ENCODE measurements around the gene KIAA1549.
"Not testable (repeated sequence)": the region's sequence is repeated elsewhere in the genome, so short reads cannot be mapped to it uniquely, and the experiment has no call there.

The KIAA1549 gene

GRCh38 chr7:138845711-138846110 lies 135.5 kb downstream of the KIAA1549 start:
- DNase-seq: no peak

DNA sequence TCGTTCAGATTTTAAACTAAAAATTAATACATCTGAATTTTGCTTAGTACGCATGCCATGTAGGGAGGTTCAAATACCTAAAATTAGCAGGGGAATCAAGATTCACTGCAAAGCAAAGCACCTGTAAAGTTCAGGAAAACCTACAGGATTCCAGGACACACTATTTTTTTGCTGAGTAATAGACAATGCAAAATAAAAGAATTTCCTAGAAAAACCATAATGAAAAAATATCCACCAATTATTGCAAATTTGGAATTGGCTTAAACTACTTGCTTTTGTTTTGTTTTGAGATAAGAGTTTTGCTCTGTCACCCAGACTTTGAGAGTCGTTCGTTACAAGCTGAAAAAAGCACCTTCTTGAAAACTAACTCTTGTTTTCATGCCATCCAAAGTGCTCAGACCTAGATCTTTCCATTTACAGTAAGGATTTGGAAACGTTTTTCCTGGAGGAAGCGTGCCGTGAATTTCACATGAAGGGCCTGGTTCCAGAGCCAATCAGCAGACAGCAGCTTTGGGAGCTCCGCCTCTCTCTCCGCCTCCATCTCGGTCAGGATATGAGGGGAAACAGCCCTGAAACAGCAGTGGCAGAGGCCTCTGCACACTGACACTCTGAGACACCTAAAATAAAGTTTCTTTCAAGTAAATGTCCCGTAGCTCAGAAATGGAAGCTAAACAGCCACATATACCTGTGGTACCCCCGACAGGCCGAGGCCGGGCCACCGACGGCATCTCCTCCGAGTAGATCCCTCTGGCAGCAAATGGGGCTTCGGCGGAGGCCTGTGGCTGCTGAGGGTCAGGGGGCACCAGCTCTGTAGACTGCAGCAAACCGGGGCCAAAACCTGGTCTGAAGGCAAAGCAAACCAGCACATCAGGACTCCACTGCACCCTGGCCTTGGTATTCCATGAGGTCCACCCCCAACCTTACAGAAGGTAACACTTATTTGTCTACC lies 137.3 kb downstream of the KIAA1549 start:
- no peak for DNase-seq

- no peak for DNase-seq
Measured at GRCh38 chr7:138842111-138842510, 139.1 kb downstream of the KIAA1549 start.

DNA sequence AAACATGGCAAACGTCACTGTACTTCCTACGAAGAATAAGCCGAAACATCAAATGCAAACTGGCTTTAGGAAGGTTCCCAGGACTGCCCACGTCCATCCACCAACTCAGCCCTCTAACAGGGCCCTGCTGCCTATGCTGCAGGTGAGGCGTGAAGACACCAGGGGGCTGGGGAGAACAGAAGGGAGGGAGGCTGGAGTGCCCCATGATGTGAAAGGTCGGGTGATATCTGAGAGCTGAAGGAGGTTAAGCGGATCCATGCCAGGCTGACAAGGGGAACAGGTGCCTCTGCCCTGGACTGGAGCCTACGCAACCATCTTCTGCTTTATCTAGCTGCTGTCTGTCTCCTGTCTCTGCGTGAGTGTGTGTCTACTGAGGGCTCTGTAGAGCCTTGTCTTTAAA lies 143.0 kb downstream of the KIAA1549 start:
- no peak for DNase-seq

DNA sequence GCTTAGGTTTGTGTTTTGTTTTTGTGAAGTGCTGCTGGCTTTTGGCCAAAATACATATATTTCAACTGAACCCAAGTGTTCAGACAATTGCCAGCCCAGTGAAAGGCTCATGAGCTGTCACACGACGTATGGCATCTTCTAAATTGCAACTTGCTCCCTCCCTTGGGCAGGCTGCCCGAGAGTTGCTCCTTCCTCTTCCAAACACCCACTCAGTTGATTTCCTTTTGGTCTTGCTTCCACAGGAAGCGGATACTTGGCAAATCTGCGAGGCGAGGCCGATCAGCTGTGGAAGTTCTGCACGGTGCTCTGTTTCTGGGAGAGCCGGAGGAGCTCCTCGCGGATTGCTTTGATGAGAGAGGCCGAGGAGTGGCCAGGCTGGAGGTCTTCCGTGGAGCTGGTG lies 143.6 kb downstream of the KIAA1549 start:
- no peak for DNase-seq

DNA sequence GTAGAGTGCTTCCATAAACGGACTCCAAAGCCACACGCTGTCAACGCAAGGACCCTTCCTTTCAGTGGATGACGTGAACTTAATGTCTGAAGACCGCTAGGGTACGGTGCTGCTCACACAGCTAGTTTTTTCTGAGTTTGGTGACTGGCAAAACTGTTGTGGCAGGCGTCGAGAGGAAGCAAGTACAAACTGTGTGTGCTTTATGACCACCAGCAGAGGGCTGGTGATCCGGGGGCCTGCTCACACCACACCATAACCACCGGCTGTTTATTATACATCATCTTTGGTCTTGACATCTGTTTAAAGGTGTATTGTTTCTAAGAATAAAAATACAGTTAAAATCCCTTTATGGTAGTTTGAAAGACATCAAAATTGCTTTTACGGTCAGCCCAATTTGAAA lies 146.1 kb downstream of the KIAA1549 start:
- DNase-seq: no peak

GRCh38 chr7:138834583-138834982 lies 146.6 kb downstream of the KIAA1549 start:
- no peak for DNase-seq

DNA sequence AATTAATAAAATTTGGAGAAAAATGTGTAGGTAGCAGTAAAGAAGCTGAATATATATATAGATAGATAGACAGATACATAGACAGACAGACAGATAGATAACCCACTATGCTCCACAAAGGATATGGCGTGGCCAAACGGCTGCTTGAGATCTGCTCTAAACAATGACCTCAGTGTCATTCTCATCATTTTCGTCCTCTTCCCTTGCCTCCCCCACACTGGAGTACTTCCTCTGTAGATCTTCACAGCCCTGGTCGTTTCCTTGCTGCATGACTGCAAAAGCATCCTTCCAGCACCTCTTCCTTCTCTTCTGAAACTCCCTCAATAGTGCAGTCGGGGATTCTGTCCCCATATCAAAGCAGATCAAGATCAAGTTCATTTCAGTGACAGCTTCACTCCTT lies 147.6 kb downstream of the KIAA1549 start:
- DNase-seq: no peak

- no peak for DNase-seq
Measured at GRCh38 chr7:138832966-138833365, 148.2 kb downstream of the KIAA1549 start.

- no peak for DNase-seq
Measured at GRCh38 chr7:138829335-138829734, 151.9 kb downstream of the KIAA1549 start.

GRCh38 chr7:138828302-138828701 lies 152.9 kb downstream of the KIAA1549 start:
- DNase-seq: no peak

DNA sequence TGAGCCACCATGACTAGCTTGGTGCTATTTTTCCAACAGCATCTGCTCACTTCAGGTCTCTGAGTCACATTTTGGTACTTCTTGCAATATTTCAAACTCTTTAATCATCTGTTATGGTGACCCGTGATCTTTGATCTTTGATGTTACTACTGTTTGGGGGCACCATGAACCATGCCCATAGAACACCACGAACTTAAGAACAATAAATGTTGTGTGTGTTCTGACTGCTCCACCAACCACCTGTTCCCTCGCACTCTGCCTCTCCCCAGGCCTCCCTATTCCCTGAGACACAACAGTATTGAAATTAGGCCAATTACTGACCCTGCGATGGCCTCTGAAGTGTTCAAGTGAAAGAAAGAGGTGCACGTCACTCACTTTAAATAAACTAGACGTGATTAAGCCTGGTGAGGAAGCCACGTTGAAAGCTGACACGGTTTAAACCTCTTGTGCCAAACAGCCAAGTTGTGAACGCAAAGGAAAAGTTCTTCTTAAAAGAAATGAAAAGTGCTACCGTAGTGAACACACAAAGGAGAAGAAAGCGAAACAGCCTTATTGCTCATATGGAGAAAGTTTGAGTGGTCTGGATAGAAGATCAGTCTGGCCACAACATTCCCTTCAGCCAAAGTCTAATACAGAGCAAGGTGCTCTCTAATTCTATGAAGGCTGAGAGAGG lies 156.0 kb downstream of the KIAA1549 start:
- no peak for DNase-seq

- DNase-seq: no peak
Measured at GRCh38 chr7:138822867-138823535, 158.2 kb downstream of the KIAA1549 start.

GRCh38 chr7:138821912-138822311 lies 159.3 kb downstream of the KIAA1549 start:
- DNase-seq: no peak

DNA sequence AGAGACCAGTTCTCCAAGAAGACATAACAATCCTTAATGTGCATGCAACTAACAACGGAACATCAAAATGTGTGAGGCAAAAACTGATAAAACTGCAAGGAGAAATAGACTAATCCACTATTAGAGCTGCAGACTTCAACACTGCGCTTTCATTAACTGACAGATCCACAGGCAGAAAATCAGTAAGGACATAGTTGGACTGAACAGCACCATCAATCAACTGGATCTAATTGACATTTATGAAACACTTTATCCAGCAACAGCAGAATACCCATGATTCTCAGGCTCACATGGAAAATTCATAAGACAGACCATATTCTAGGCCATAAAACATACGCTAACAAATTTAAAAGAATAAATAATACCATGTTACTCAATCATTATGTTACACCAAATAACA lies 161.6 kb downstream of the KIAA1549 start:
- no peak for DNase-seq

DNA sequence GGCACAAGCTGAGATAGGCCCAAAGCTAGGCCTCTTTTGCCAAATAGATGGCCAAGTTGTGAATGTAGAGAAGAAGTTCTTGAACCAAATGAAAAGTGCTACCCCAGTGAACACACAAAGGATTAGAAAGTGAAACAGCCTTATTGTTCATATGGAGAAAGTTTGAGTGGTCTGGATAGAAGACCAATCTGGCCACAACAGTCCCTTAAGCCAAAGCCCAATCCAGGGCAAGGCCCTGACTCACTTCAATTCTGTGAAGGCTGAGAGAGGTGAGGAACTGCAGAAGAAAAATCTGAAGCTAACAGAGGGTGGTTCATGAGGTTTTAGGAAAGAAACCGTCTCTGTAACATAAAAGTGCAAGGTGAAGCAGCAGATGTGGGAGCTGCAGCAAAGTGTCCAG lies 164.5 kb downstream of the KIAA1549 start:
- no peak for DNase-seq

DNA sequence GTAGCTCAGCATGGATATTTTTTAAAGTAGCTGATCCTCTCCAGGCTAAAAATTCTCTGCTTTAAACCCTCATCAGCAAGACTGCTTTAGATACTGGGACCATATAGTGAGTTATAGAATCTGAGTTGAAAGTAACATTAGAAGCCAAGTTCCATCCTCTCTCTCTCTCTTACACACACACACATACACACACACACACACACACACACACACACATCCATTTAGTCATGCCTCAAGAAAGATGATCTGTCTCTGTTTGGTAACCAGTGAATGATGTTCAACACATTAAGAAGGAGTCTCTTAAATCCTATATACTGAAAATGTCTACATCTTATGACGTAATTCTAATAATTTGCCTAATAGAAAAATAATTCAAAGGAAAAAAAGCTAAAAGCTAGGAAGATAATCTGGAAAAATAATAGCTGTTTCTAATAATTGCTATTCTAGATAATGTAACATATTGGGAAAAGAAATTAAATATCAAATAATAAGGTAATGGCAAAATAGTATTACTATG lies 166.3 kb downstream of the KIAA1549 start:
- no peak for DNase-seq

GRCh38 chr7:138813945-138814344 lies 167.2 kb downstream of the KIAA1549 start:
- DNase-seq: no peak

- DNase-seq: not testable (repeated sequence)
Measured at GRCh38 chr7:138811327-138811726, 169.9 kb downstream of the KIAA1549 start.

GRCh38 chr7:138809346-138809745 lies 171.8 kb downstream of the KIAA1549 start:
- no peak for DNase-seq

GRCh38 chr7:138804618-138805017 lies 176.6 kb downstream of the KIAA1549 start:
- no peak for DNase-seq

- DNase-seq: no peak
Measured at GRCh38 chr7:138802706-138803105, 178.5 kb downstream of the KIAA1549 start.

DNA sequence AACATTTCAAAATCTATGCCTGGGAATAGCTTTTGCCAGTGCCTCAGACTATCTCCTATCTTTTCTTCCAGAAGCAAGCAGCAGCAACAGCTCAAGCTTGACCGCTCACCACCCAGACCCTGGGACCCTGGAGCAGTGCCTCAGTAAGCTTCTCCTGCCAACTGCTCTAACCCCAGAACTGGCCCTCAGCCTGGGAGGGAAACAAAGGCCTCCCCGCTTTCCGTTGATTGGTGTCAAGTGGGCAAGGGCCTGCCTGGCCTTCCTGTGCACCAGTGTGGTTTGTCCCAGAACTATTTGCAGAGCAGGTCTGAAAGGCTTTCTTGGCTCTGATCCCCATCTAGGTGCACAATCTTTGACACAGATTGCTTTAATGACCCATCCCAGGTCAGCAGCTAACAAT lies 179.9 kb downstream of the KIAA1549 start:
- DNase-seq: no peak
